ENCODE measurements around the gene MAPK8.

MAPK8 gene

DNA sequence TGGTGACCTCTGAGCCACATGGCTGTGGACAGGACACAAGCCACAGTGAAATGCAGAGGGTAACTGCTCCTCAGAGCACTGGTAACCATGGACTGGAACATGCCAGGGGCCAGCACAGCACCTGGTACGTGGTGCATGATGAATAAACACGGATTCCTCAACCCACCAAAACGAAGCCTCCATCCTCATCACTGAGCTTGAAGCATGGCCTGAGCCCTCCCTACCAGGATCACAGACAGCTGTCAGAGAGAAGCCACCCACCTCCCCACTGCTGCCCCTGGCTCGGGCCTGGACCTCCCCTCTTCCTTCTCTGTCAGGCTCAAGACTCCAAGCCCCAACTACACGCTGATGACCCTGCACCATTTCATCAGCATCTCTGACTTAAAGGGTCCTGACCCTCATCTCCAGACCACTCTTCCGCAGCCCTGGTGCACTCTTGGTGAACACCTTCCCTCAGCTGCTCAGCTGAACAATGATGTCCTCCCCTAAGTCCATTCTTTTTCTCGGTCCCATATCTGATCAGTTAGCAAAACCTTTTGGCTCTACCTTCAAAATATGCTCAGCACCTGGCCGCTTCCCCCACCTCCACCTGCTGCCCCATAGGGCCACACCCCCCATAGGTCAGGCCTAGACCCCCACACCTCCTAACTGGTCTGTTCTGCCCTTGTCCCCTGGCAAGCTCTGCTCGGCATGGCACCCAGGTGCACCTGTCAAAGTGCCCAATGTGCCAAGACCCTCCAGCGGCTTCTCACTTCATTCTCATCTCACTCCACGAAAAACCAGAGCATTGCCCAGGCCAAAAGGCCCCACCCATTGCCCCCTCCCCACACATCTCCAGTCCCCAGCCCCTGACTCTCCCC, 141.1 kb downstream of the MAPK8 start:
- no peak for TF ChIP-seq SUZ12 (IDR thresholded peaks at IDR 0.05; ENCODE audit: extremely low read depth, insufficient read depth, insufficient read length)
- no peak for TF ChIP-seq YY1 (IDR thresholded peaks at IDR 0.05; ENCODE audit: insufficient read depth, insufficient read length)
- no peak for TF ChIP-seq ZNF274 (IDR thresholded peaks at IDR 0.05; ENCODE audit: low read depth, low read length)
- H3K36me3 ChIP-seq (ENCODE audit: insufficient read depth, insufficient read length, low read length) = peaks cover 21% of the 10 kb centered on the region
- no peak overlapping the region for H3K4me3 ChIP-seq (ENCODE audit: insufficient read length, low read depth)
- no peaks in the 10 kb centered on the region for H3K27me3 ChIP-seq (ENCODE audit: insufficient read depth, insufficient read length)
- DNase-seq (ENCODE audit: low read depth, low spot score) = no peak
- H3K9ac ChIP-seq (ENCODE audit: insufficient read length, low read depth) = no peak overlapping the region
- H3K4me1 ChIP-seq (ENCODE audit: insufficient read depth, insufficient read length) = no peaks in the 10 kb centered on the region
- H3K9me3 ChIP-seq (ENCODE audit: insufficient read depth, low read length) = no peaks in the 10 kb centered on the region

DNA sequence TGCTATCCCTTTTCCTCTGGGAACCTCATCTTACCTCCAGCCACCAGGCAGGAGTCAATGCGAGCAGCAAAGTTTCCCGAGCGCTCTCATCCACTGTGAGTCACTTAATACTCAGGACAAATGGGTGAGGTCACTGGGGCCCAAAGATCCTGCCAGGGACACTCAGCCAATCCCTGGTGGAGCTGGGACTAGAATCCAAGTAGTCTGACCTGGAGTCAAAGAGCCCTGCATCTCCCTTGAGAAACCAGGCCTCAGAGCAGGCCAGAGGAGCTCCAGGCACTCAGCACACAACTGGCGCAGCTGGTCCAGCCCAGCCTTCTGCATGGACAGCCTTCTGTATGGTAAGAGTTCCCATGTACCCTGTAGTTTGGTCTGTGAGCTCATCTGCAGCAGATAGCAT, 142.3 kb downstream of the MAPK8 start:
- H3K9me3 ChIP-seq (ENCODE audit: insufficient read depth, low read length) = no peaks in the 10 kb centered on the region
- H3K9ac ChIP-seq (ENCODE audit: insufficient read length, low read depth) = no peak overlapping the region
- no peak for DNase-seq (ENCODE audit: low read depth, low spot score)
- no peaks in the 10 kb centered on the region for H3K27me3 ChIP-seq (ENCODE audit: insufficient read depth, insufficient read length)
- no peaks in the 10 kb centered on the region for H3K4me1 ChIP-seq (ENCODE audit: insufficient read depth, insufficient read length)
- peaks cover 26% of the 10 kb centered on the region for H3K36me3 ChIP-seq (ENCODE audit: insufficient read depth, insufficient read length, low read length)
- no peak overlapping the region for H3K4me3 ChIP-seq (ENCODE audit: insufficient read length, low read depth)
- no peak for TF ChIP-seq YY1 (IDR thresholded peaks at IDR 0.05; ENCODE audit: insufficient read depth, insufficient read length)
- no peak for TF ChIP-seq ZNF274 (IDR thresholded peaks at IDR 0.05; ENCODE audit: low read depth, low read length)
- TF ChIP-seq SUZ12 (IDR thresholded peaks at IDR 0.05; ENCODE audit: extremely low read depth, insufficient read depth, insufficient read length) = no peak

DNA sequence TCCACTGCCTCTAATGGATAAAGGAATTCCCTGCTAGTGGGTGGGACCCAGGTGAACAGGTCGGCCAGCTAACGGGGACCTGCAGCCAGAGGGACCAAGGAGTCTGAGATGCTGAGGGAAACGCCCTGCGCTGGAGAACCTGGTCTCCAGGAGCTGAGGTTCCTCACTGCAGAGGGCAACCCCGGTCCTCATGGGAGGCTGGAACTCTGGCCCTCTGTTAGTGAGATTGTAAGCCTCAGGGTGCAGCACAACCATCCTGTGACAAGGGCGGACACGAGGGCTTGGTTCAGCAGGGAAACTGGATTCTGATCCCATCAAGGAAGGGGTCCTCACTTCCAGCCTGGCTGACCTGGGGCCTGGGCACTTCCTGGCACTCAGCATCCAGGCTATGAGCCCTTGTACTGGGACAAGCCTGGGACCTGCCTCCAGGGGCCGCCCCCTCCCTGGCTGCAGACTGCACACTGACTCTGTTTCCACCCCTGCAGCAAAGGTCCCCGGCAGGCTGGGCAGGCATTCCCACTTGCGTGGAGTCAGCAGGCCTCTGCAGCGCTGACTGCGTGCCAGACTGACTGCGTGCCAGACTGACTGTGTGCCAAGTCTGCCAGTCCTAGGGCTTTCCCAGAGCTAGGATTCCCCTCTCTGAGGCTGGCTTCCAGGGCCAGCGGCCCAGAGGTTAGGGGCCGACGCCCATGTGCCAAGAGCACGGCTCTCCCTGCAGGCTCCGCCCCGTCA, 143.2 kb downstream of the MAPK8 start:
- H3K4me1 ChIP-seq (ENCODE audit: insufficient read depth, insufficient read length) = no peaks in the 10 kb centered on the region
- no peaks in the 10 kb centered on the region for H3K27me3 ChIP-seq (ENCODE audit: insufficient read depth, insufficient read length)
- peaks cover 26% of the 10 kb centered on the region for H3K36me3 ChIP-seq (ENCODE audit: insufficient read depth, insufficient read length, low read length)
- no peaks in the 10 kb centered on the region for H3K9me3 ChIP-seq (ENCODE audit: insufficient read depth, low read length)
- no peak overlapping the region for H3K4me3 ChIP-seq (ENCODE audit: insufficient read length, low read depth)
- no peak for DNase-seq (ENCODE audit: low read depth, low spot score)
- H3K9ac ChIP-seq (ENCODE audit: insufficient read length, low read depth) = no peak overlapping the region
- TF ChIP-seq SUZ12 (IDR thresholded peaks at IDR 0.05; ENCODE audit: extremely low read depth, insufficient read depth, insufficient read length) (no peak), ZNF274 (IDR thresholded peaks at IDR 0.05; ENCODE audit: low read depth, low read length) (no peak), YY1 (IDR thresholded peaks at IDR 0.05; ENCODE audit: insufficient read depth, insufficient read length) (no peak)

DNA sequence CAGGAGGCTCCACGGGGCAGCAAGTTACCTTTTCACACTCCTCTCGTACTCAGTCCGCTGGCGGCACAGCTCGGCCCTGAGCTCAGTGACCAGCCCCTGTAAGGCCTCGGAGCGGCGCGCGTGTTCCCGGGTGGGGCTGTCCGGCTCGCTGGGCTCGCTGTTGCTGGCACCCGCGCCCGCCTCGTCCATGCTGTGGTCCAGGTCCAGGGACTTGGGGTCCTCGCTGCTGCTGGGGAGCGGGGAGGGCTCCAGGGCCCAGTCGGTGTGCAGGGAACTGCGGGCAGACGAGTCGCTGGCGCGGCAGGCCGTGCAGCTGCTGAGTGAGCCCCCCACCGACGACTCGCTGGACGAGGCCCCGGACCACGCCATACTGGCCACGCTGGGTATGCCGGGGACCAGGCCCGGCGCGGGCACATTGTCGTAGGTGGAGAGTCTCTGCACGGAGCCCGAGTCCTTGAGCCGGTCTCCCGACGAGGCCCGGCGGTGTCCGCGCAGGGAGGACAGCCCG, 143.8 kb downstream of the MAPK8 start:
- no peak overlapping the region for H3K9ac ChIP-seq (ENCODE audit: insufficient read length, low read depth)
- H3K36me3 ChIP-seq (ENCODE audit: insufficient read depth, insufficient read length, low read length) = peaks cover 26% of the 10 kb centered on the region
- no peak overlapping the region for H3K4me3 ChIP-seq (ENCODE audit: insufficient read length, low read depth)
- no peaks in the 10 kb centered on the region for H3K9me3 ChIP-seq (ENCODE audit: insufficient read depth, low read length)
- no peak for TF ChIP-seq YY1 (IDR thresholded peaks at IDR 0.05; ENCODE audit: insufficient read depth, insufficient read length)
- no peak for TF ChIP-seq ZNF274 (IDR thresholded peaks at IDR 0.05; ENCODE audit: low read depth, low read length)
- TF ChIP-seq SUZ12 (IDR thresholded peaks at IDR 0.05; ENCODE audit: extremely low read depth, insufficient read depth, insufficient read length) = no peak
- no peaks in the 10 kb centered on the region for H3K27me3 ChIP-seq (ENCODE audit: insufficient read depth, insufficient read length)
- DNase-seq (ENCODE audit: low read depth, low spot score) = no peak
- H3K4me1 ChIP-seq (ENCODE audit: insufficient read depth, insufficient read length) = no peaks in the 10 kb centered on the region

DNA sequence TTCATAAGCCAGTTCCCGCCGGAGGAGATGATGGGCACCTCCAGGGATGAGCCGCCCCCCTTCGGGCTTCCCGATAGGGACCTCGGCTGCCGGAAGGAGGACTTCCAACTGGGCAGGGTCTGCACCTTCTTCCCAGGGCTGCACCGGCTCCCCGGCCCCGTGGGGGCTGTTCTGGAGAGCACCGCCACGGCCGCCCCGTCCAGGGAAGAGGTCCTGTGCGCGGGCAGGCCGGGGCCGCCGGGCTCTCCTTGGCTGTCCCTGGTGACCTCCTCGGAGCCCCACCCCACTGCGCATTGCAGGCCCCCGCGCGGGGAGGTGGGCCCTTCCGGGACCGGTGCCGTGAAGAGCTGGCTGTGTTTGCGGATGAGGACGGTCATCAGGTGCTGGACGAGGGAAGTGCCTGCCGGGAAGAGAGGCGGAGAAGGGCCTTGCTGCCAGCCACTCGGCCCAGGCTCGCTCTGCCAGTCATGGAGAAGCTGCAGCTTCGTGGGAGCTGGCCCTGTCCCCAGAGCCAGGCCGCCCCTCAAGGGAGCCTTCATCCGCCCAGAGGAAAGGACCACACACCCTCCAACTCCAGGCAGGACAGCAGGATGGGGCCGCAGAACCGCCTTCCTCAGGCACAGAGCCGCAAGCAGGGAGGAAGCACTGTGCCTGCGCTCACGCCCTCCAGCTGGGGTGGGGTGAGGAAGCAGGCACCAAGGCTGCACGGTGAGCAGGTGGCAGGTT, 144.4 kb downstream of the MAPK8 start:
- H3K4me1 ChIP-seq (ENCODE audit: insufficient read depth, insufficient read length) = no peaks in the 10 kb centered on the region
- no peaks in the 10 kb centered on the region for H3K9me3 ChIP-seq (ENCODE audit: insufficient read depth, low read length)
- H3K27me3 ChIP-seq (ENCODE audit: insufficient read depth, insufficient read length) = no peaks in the 10 kb centered on the region
- DNase-seq (ENCODE audit: low read depth, low spot score) = no peak
- no peak overlapping the region for H3K9ac ChIP-seq (ENCODE audit: insufficient read length, low read depth)
- peaks cover 21% of the 10 kb centered on the region for H3K36me3 ChIP-seq (ENCODE audit: insufficient read depth, insufficient read length, low read length)
- TF ChIP-seq YY1 (IDR thresholded peaks at IDR 0.05; ENCODE audit: insufficient read depth, insufficient read length) (no peak), SUZ12 (IDR thresholded peaks at IDR 0.05; ENCODE audit: extremely low read depth, insufficient read depth, insufficient read length) (no peak), ZNF274 (IDR thresholded peaks at IDR 0.05; ENCODE audit: low read depth, low read length) (no peak)
- no peak overlapping the region for H3K4me3 ChIP-seq (ENCODE audit: insufficient read length, low read depth)

DNA sequence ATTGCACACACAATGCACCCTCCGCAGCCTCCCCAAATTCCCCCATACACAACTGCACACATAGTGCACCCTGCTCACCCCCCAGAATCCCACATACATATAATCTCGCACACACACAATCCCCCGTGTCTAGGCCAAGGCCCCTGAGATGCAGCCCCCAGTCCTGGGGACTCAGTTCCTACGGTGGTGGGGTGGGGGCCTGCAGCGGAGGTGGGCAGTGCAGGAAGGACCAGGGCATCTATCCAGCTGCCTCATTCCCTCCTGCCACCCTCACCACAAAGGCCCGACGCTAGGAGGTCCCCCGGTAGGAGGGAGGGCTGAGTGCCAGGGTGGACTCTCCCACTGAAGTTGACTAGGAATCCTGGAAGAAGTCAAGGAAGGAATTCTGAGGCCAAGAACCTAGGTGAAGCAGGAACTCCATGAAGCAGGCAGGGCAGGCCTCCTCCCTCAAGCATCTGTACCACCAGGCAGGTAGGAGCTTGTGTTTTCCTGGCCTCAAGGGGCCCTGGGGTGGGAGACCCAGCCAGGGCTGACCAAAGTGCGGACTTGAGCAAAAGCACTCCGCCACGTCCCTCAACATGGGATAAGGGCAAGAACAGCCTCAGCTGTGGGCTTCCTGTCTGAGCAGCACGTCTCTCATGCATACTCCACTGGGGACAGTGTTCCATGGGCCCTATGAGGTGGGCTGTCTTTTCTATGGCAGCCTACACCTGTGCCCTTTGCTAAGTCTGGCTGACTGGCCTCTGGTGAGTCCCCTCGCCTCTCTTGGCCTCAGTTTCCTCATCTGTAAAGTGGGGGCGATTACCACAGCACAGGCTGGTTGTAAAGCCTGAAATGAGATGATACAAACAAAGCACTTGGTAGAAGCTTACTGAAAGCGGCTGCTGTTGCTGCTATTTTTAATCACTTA, 145.7 kb downstream of the MAPK8 start:
- no peak for TF ChIP-seq ZNF274 (IDR thresholded peaks at IDR 0.05; ENCODE audit: low read depth, low read length)
- TF ChIP-seq YY1 (IDR thresholded peaks at IDR 0.05; ENCODE audit: insufficient read depth, insufficient read length) = no peak
- TF ChIP-seq SUZ12 (IDR thresholded peaks at IDR 0.05; ENCODE audit: extremely low read depth, insufficient read depth, insufficient read length) = no peak
- Histone ChIP-seq H3K4me1 (ENCODE audit: insufficient read depth, insufficient read length) (no peaks in the 10 kb centered on the region), H3K27me3 (ENCODE audit: insufficient read depth, insufficient read length) (no peaks in the 10 kb centered on the region), H3K9ac (ENCODE audit: insufficient read length, low read depth) (no peak overlapping the region), H3K4me3 (ENCODE audit: insufficient read length, low read depth) (no peak overlapping the region), H3K9me3 (ENCODE audit: insufficient read depth, low read length) (no peaks in the 10 kb centered on the region), H3K36me3 (ENCODE audit: insufficient read depth, insufficient read length, low read length) (peaks cover 18% of the 10 kb centered on the region)
- no peak for DNase-seq (ENCODE audit: low read depth, low spot score)
